B cell (primary cell): ENCODE measurements around the gene CLASP1. TPM values are rescaled to one million over a fixed set of nuclear protein-coding genes. Genes with fewer than 3 reads are reported as not detected.

Experiments used
- ATAC-seq: fragments of 200-7000 bp; cut with Tn5 transposase; one replicate; pipeline ENCODE4 v1.10.0; 2021; ENCODE audit warnings: low read depth, mild to moderate bottlenecking, moderate number of reproducible peaks, moderate library complexity
- CTCF ChIA-PET: fragments of 350-600 bp; sonication (Branson Sonifier 250); formaldehyde crosslinking; loops from one replicate; lab custom pipeline; 2021; ENCODE audit warnings: antibody characterized with exemption, inconsistent platforms; lab: Charles Lee
- POLR2A ChIA-PET: fragments of 350-600 bp; sonication (Branson Sonifier 250); formaldehyde crosslinking; loops from one replicate; lab custom pipeline; 2021; ENCODE audit warnings: antibody characterized with exemption; lab: Charles Lee
- DNase-seq: peaks from one replicate; pipeline ENCODE4 v3.0.0; 2013
- H2AFZ ChIP-seq: 2 replicates; pipeline ENCODE4 v1.6.1; 2012; ENCODE audit warnings: mild to moderate bottlenecking, low read depth, low read length; ENCODE audit not compliant: insufficient read depth, poor library complexity, severe bottlenecking
- H3K27ac ChIP-seq, 2 donors: 1 replicate in 1 of 2; 2 replicates in 1 of 2; pipeline ENCODE4 v1.5.1; 2012 to 2013; ENCODE audit warnings: low read length in 2 of 2, mild to moderate bottlenecking in 2 of 2, moderate library complexity in 1 of 2
- H3K27me3 ChIP-seq, 4 experiments: fragments of 200-600 bp in 1 of 4; sonication (generic) in 1 of 4; replicated peaks in 1 of 4; 1 replicate in 2 of 4; 2 replicates in 2 of 4; pipeline versions ENCODE4 v1.6.1 to v1.7.0; 2013 to 2016; ENCODE audit warnings: low read length in 3 of 4, mild to moderate bottlenecking in 2 of 4, mixed read lengths in 1 of 4, moderate library complexity in 1 of 4; ENCODE audit not compliant: insufficient read depth in 4 of 4, control insufficient read depth in 3 of 4; ENCODE audit errors: control extremely low read depth in 1 of 4
- H3K36me3 ChIP-seq, 2 experiments: replicated peaks in 1 of 2; 1 replicate in 1 of 2; 2 replicates in 1 of 2; pipeline versions ENCODE4 v1.6.1 to v1.7.1; 2013; ENCODE audit warnings: low read length in 1 of 2; ENCODE audit not compliant: insufficient read depth in 2 of 2, control insufficient read depth in 1 of 2; ENCODE audit errors: control extremely low read depth in 1 of 2, extremely low read depth in 1 of 2
- H3K4me1 ChIP-seq, 2 donors: fragments of 200-600 bp in 1 of 2; sonication (generic) in 1 of 2; 1 replicate in 1 of 2; 2 replicates in 1 of 2; pipeline versions ENCODE4 v1.5.1 to v1.6.1; 2013 to 2017; ENCODE audit warnings: low read length in 2 of 2; ENCODE audit not compliant: control insufficient read depth in 2 of 2, insufficient read depth in 2 of 2
- H3K4me2 ChIP-seq: replicated peaks from 2 replicates; pipeline ENCODE3; 2012; ENCODE audit warnings: mild to moderate bottlenecking, low read depth, low read length; ENCODE audit not compliant: poor library complexity, severe bottlenecking
- H3K4me3 ChIP-seq, 5 experiments: fragments of 200-600 bp in 1 of 5; sonication (generic) in 1 of 5; 1 replicate in 3 of 5; 2 replicates in 2 of 5; pipeline versions ENCODE4 v1.5.1 to v1.7.0; 2011 to 2016; ENCODE audit warnings: low read length in 4 of 5, mild to moderate bottlenecking in 4 of 5, low read depth in 2 of 5, control low read depth in 1 of 5, moderate library complexity in 1 of 5; ENCODE audit not compliant: insufficient read depth in 1 of 5; ENCODE audit errors: control extremely low read depth in 1 of 5, extremely low read depth in 1 of 5
- H3K79me2 ChIP-seq: fragments of 200-600 bp; sonication (generic); one replicate; pipeline ENCODE4 v1.6.0; 2016; ENCODE audit warnings: low read length; ENCODE audit not compliant: control insufficient read depth, insufficient read depth
- H3K9ac ChIP-seq: fragments of 200-600 bp; sonication (generic); 2 replicates; pipeline ENCODE4 v1.6.1; 2017; ENCODE audit warnings: mild to moderate bottlenecking, low read length, moderate library complexity
- H3K9me3 ChIP-seq, 3 donors: one replicate each; pipeline versions ENCODE4 v1.6.1 to v1.7.1; 2013; ENCODE audit warnings: low read length in 2 of 3; ENCODE audit not compliant: control insufficient read depth in 2 of 3, insufficient read depth in 1 of 3; ENCODE audit errors: control extremely low read depth in 1 of 3
- H4K20me1 ChIP-seq: 2 replicates; pipeline ENCODE4 v1.6.0; 2012; ENCODE audit warnings: mild to moderate bottlenecking, low read length; ENCODE audit not compliant: insufficient read depth, control insufficient read depth, poor library complexity, severe bottlenecking
- H3K27ac Mint-ChIP-seq: one replicate; pipeline ENCODE4 v1.8.0; 2021; ENCODE audit warnings: mixed read lengths
- H3K27me3 Mint-ChIP-seq: one replicate; pipeline ENCODE4 v1.8.0; 2021; ENCODE audit warnings: mixed read lengths
- H3K4me1 Mint-ChIP-seq: one replicate; pipeline ENCODE4 v1.8.0; 2021; ENCODE audit warnings: mixed read lengths
- H3K4me3 Mint-ChIP-seq: one replicate; pipeline ENCODE4 v1.8.0; 2021; ENCODE audit warnings: mixed read lengths
- H3K9me3 Mint-ChIP-seq: one replicate; pipeline ENCODE4 v1.8.0; 2022; ENCODE audit warnings: mixed read lengths; ENCODE audit not compliant: insufficient read depth
- EZH2 ChIP-seq: IDR thresholded peaks from 2 replicates; pipeline ENCODE4 v1.6.1; 2012; ENCODE audit warnings: borderline replicate concordance, low read depth, mild to moderate bottlenecking, moderate library complexity, low read length; ENCODE audit not compliant: insufficient read depth, poor library complexity, severe bottlenecking
- WGBS: methylation state at CpG from one replicate; pipeline ENCODE4 v1.1.5; 2013; ENCODE audit warnings: missing lambda C conversion rate; ENCODE audit not compliant: insufficient coverage; 5-methylcytosine and 5-hydroxymethylcytosine counted together
- intact Hi-C: fragments of 100-400 bp; cut with micrococcal nuclease; formaldehyde crosslinking; loops from one replicate; pipeline ENCODE4 v1.10.0; 2022
- polyA plus RNA-seq: library from polyadenylated mRNA; depleted of rRNA; stranded (reverse); fragments of >200 nt; gene quantifications from 2 replicates; pipeline ENCODE4 v1.2.3, GENCODE V29; 2012
- total RNA-seq, 2 donors: library from RNA; stranded (reverse); fragments of 120-200 nt in 1 of 2; gene quantifications; 1 replicate in 1 of 2; 2 replicates in 1 of 2; pipeline versions ENCODE4 v1.2.3 to v1.2.4, GENCODE V29; 2013 to 2022
- TF ChIP-seq, protein P1 (sequence below): fragments of 200-600 bp; IDR thresholded peaks from one replicate; pipeline ENCODE4 v1.8.0; 2022; ENCODE audit warnings: antibody characterized with exemption, mild to moderate bottlenecking

CLASP1 gene
- total and polyA plus RNA-seq, 2 donors (not counting 1 experiment from before 2014, with no cell fraction given): 8.7 to 88.0 TPM

GRCh38 chr2:121297217-121297830 lies 351.9 kb downstream of the CLASP1 start:
- no peaks in the 10 kb centered on the region for H3K9me3 Mint-ChIP-seq
- Histone ChIP-seq H3K27me3 (peaks cover 0 to 6% (median 0%) of the 10 kb centered on the region in 4 experiments), H3K36me3 (no peaks in the 10 kb centered on the region), H3K4me1 (no peaks in the 10 kb centered on the region), H3K9me3 (peaks cover 0 to 13% (median 0%) of the 10 kb centered on the region in 3 donors), H3K4me2 (no peak overlapping the region), H3K79me2 (no peaks in the 10 kb centered on the region), H3K4me3 (no peak overlapping the region), H4K20me1 (no peaks in the 10 kb centered on the region), H3K27ac (no peak overlapping the region), H3K9ac (no peak overlapping the region), H2AFZ (no peak overlapping the region)
- WGBS: 59% methylated on average over 8 of the region's 9 CpGs
- intact Hi-C loops: no loop called here
- H3K27me3 Mint-ChIP-seq: peaks cover 23% of the 10 kb centered on the region
- no peaks in the 10 kb centered on the region for H3K4me1 Mint-ChIP-seq
- DNase-seq (no peak), ATAC-seq (no peak)
- no peak for TF ChIP-seq EZH2
- TF ChIP-seq, protein P1, sequence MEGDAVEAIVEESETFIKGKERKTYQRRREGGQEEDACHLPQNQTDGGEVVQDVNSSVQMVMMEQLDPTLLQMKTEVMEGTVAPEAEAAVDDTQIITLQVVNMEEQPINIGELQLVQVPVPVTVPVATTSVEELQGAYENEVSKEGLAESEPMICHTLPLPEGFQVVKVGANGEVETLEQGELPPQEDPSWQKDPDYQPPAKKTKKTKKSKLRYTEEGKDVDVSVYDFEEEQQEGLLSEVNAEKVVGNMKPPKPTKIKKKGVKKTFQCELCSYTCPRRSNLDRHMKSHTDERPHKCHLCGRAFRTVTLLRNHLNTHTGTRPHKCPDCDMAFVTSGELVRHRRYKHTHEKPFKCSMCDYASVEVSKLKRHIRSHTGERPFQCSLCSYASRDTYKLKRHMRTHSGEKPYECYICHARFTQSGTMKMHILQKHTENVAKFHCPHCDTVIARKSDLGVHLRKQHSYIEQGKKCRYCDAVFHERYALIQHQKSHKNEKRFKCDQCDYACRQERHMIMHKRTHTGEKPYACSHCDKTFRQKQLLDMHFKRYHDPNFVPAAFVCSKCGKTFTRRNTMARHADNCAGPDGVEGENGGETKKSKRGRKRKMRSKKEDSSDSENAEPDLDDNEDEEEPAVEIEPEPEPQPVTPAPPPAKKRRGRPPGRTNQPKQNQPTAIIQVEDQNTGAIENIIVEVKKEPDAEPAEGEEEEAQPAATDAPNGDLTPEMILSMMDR: no peak
- no peak overlapping the region for H3K27ac Mint-ChIP-seq
- POLR2A ChIA-PET: no interaction called here
- CTCF ChIA-PET: no interaction called here
- H3K4me3 Mint-ChIP-seq: no peak overlapping the region

- Histone ChIP-seq H4K20me1 (no peaks in the 10 kb centered on the region), H3K27me3 (peaks cover 0 to 6% (median 0%) of the 10 kb centered on the region in 4 experiments), H3K4me1 (no peaks in the 10 kb centered on the region), H3K27ac (no peak overlapping the region), H3K4me2 (no peak overlapping the region), H3K36me3 (no peaks in the 10 kb centered on the region), H3K4me3 (no peak overlapping the region), H2AFZ (no peak overlapping the region), H3K9me3 (peaks cover 0 to 13% (median 0%) of the 10 kb centered on the region in 3 donors), H3K9ac (no peak overlapping the region), H3K79me2 (no peaks in the 10 kb centered on the region)
- Mint-ChIP-seq H3K4me3 (no peak overlapping the region), H3K27ac (no peak overlapping the region), H3K9me3 (no peaks in the 10 kb centered on the region), H3K27me3 (peaks cover 18% of the 10 kb centered on the region), H3K4me1 (no peaks in the 10 kb centered on the region)
- POLR2A ChIA-PET: no interaction called here
- DNase-seq (no peak), ATAC-seq (no peak)
- CTCF ChIA-PET: no interaction called here
- WGBS: 95% methylated on average over 6 of the region's 7 CpGs
- intact Hi-C loops: no loop called here
- TF ChIP-seq EZH2: no peak
- TF ChIP-seq, protein P1: no peak
Observed at GRCh38 chr2:121295911-121296650, 353.2 kb downstream of the CLASP1 start.
